ENCODE data around the gene ITPR2. TPM values are rescaled to one million over a fixed set of nuclear protein-coding genes. Genes with fewer than 3 reads are reported as not detected.

ITPR2 gene
- total RNA-seq, 2 experiments from 2014 or later: 28.8 to 29.9 TPM

- intact Hi-C loops (cut with DNase I, micrococcal nuclease): no loop called here
- Histone ChIP-seq H3K27ac (ENCODE audit: low read depth in 1 of 2, low read length in 2 of 2) (no peak overlapping the region), H3K4me3 (ENCODE audit: low read length) (no peak overlapping the region), H3K4me1 (ENCODE audit: insufficient read depth, low read length) (peaks cover 14% of the 10 kb centered on the region), H3K27me3 (ENCODE audit: control insufficient read depth in 1 of 2, insufficient read depth in 2 of 2, low read length in 2 of 2) (no peaks in the 10 kb centered on the region), H3K36me3 (ENCODE audit: insufficient read depth, low read length) (no peaks in the 10 kb centered on the region), H3K9me3 (ENCODE audit: control insufficient read depth in 1 of 2, insufficient read depth in 1 of 2, low read length in 2 of 2) (no peaks in the 10 kb centered on the region)
- DNase-seq: no peak
- peaks cover 78% of the 10 kb centered on the region for H3K4me1 Mint-ChIP-seq (ENCODE audit: low read depth)
- no peaks in the 10 kb centered on the region for H3K27me3 Mint-ChIP-seq
- no peaks in the 10 kb centered on the region for H3K9me3 Mint-ChIP-seq
- TF ChIP-seq, protein P1, sequence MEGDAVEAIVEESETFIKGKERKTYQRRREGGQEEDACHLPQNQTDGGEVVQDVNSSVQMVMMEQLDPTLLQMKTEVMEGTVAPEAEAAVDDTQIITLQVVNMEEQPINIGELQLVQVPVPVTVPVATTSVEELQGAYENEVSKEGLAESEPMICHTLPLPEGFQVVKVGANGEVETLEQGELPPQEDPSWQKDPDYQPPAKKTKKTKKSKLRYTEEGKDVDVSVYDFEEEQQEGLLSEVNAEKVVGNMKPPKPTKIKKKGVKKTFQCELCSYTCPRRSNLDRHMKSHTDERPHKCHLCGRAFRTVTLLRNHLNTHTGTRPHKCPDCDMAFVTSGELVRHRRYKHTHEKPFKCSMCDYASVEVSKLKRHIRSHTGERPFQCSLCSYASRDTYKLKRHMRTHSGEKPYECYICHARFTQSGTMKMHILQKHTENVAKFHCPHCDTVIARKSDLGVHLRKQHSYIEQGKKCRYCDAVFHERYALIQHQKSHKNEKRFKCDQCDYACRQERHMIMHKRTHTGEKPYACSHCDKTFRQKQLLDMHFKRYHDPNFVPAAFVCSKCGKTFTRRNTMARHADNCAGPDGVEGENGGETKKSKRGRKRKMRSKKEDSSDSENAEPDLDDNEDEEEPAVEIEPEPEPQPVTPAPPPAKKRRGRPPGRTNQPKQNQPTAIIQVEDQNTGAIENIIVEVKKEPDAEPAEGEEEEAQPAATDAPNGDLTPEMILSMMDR (IDR thresholded peaks at IDR 0.05): no peak
- CTCF ChIA-PET: no interaction called here
- no peaks in the 10 kb centered on the region for H3K36me3 Mint-ChIP-seq (ENCODE audit: low read depth)
- POLR2A ChIA-PET: no interaction called here
- no peak overlapping the region for H3K4me3 Mint-ChIP-seq
- ATAC-seq (ENCODE audit: poor library complexity): no peak
- no peak overlapping the region for H3K27ac Mint-ChIP-seq
Measured at GRCh38 chr12:26826437-26826836, 6.6 kb downstream of the ITPR2 start.

GRCh38 chr12:26825459-26826016 lies 7.5 kb downstream of the ITPR2 start:
- ATAC-seq (ENCODE audit: poor library complexity) (no peak), DNase-seq (no peak)
- no peak overlapping the region for H3K27ac Mint-ChIP-seq
- ChIA-PET POLR2A (no interaction called here), CTCF (no interaction called here)
- H3K4me1 Mint-ChIP-seq (ENCODE audit: low read depth): peaks cover 75% of the 10 kb centered on the region
- Histone ChIP-seq H3K36me3 (ENCODE audit: insufficient read depth, low read length) (no peaks in the 10 kb centered on the region), H3K4me3 (ENCODE audit: low read length) (no peak overlapping the region), H3K27me3 (ENCODE audit: control insufficient read depth in 1 of 2, insufficient read depth in 2 of 2, low read length in 2 of 2) (no peaks in the 10 kb centered on the region), H3K9me3 (ENCODE audit: control insufficient read depth in 1 of 2, insufficient read depth in 1 of 2, low read length in 2 of 2) (no peaks in the 10 kb centered on the region), H3K27ac (ENCODE audit: low read depth in 1 of 2, low read length in 2 of 2) (no peak overlapping the region), H3K4me1 (ENCODE audit: insufficient read depth, low read length) (peaks cover 6% of the 10 kb centered on the region)
- intact Hi-C loops (cut with DNase I, micrococcal nuclease): no loop called here
- H3K36me3 Mint-ChIP-seq (ENCODE audit: low read depth): no peaks in the 10 kb centered on the region
- no peak overlapping the region for H3K4me3 Mint-ChIP-seq
- no peaks in the 10 kb centered on the region for H3K9me3 Mint-ChIP-seq
- no peaks in the 10 kb centered on the region for H3K27me3 Mint-ChIP-seq
- TF ChIP-seq, protein P1 (IDR thresholded peaks at IDR 0.05): no peak

- DNase-seq: no peak
- peaks cover 56% of the 10 kb centered on the region for H3K4me1 Mint-ChIP-seq (ENCODE audit: low read depth)
- H3K4me3 Mint-ChIP-seq: no peak overlapping the region
- H3K36me3 Mint-ChIP-seq (ENCODE audit: low read depth): no peaks in the 10 kb centered on the region
- no peaks in the 10 kb centered on the region for H3K36me3 ChIP-seq (ENCODE audit: insufficient read depth, low read length)
- no peak overlapping the region for H3K27ac Mint-ChIP-seq
- H3K27me3 Mint-ChIP-seq: no peaks in the 10 kb centered on the region
- ATAC-seq (ENCODE audit: poor library complexity): no peak
- no peaks in the 10 kb centered on the region for H3K9me3 Mint-ChIP-seq
- no peaks in the 10 kb centered on the region for H3K9me3 ChIP-seq (ENCODE audit: control insufficient read depth in 1 of 2, insufficient read depth in 1 of 2, low read length in 2 of 2)
- CTCF ChIA-PET: interaction anchor here (1.0 to 3.1 kb wide), 2 partner anchors 10 to 11 kb away, joined by 3 to 12 read pairs; partner anchors contain the start of gene ITPR2
- intact Hi-C loops (cut with DNase I, micrococcal nuclease): no loop called here
- no peak overlapping the region for H3K4me3 ChIP-seq (ENCODE audit: low read length)
- no peak overlapping the region for H3K27ac ChIP-seq (ENCODE audit: low read depth in 1 of 2, low read length in 2 of 2)
- H3K27me3 ChIP-seq (ENCODE audit: control insufficient read depth in 1 of 2, insufficient read depth in 2 of 2, low read length in 2 of 2): no peaks in the 10 kb centered on the region
- POLR2A ChIA-PET: no interaction called here
- TF ChIP-seq, protein P1 (IDR thresholded peaks at IDR 0.05): no peak
- H3K4me1 ChIP-seq (ENCODE audit: insufficient read depth, low read length): peaks cover 3% of the 10 kb centered on the region
Measured at GRCh38 chr12:26823390-26823789, 9.6 kb downstream of the ITPR2 start.
